Activated CD8-positive, alpha-beta T cell treated with anti-CD3 and anti-CD28 coated beads for 36 hours (primary cell): ENCODE results near the gene TLR10. TPM values are rescaled to one million over a fixed set of nuclear protein-coding genes. Genes with fewer than 3 reads are reported as not detected.

Experiments
- ATAC-seq: fragments of 200-7000 bp; cut with Tn5 transposase; one replicate; pipeline ENCODE4 v1.10.0; 2021; ENCODE audit warnings: mild to moderate bottlenecking, moderate library complexity
- CTCF ChIA-PET: fragments of 350-600 bp; sonication (Branson Sonifier 250); formaldehyde crosslinking; loops from one replicate; lab custom pipeline; 2021; ENCODE audit warnings: antibody characterized with exemption; lab: Charles Lee
- POLR2A ChIA-PET: fragments of 350-600 bp; sonication (Branson Sonifier 250); formaldehyde crosslinking; loops from one replicate; lab custom pipeline; 2021; ENCODE audit warnings: antibody characterized with exemption; lab: Charles Lee
- DNase-seq: peaks from one replicate; pipeline ENCODE4 v3.0.0-alpha.2; 2020
- H3K27ac Mint-ChIP-seq: one replicate; pipeline ENCODE4 v1.8.0; 2021; ENCODE audit warnings: mild to moderate bottlenecking, mixed read lengths
- H3K27me3 Mint-ChIP-seq: one replicate; pipeline ENCODE4 v1.8.0; 2021; ENCODE audit warnings: mixed read lengths
- H3K36me3 Mint-ChIP-seq: one replicate; pipeline ENCODE4 v1.8.0; 2021; ENCODE audit warnings: low read depth, mixed read lengths
- H3K4me1 Mint-ChIP-seq: one replicate; pipeline ENCODE4 v1.8.0; 2021; ENCODE audit warnings: low read depth, mixed read lengths
- H3K4me3 Mint-ChIP-seq: one replicate; pipeline ENCODE4 v1.8.0; 2021; ENCODE audit warnings: mild to moderate bottlenecking, moderate library complexity, mixed read lengths
- H3K9me3 Mint-ChIP-seq: one replicate; pipeline ENCODE4 v1.8.0; 2021; ENCODE audit warnings: mixed read lengths
- intact Hi-C: fragments of 100-400 bp; cut with micrococcal nuclease; formaldehyde crosslinking; loops from one replicate; pipeline ENCODE4 v1.10.0; 2022
- total RNA-seq, 2 experiments: library from RNA; stranded (reverse); gene quantifications; one replicate each; pipeline ENCODE4 v1.2.3, GENCODE V29; 2021
- TF ChIP-seq, protein P1 (sequence below): fragments of 200-600 bp; IDR thresholded peaks from one replicate; pipeline ENCODE4 v1.8.0; 2022; ENCODE audit warnings: antibody characterized with exemption, mild to moderate bottlenecking

Gene TLR10
- total RNA-seq, 2 experiments from 2014 or later, result 0.11 to 0.22 TPM

DNA sequence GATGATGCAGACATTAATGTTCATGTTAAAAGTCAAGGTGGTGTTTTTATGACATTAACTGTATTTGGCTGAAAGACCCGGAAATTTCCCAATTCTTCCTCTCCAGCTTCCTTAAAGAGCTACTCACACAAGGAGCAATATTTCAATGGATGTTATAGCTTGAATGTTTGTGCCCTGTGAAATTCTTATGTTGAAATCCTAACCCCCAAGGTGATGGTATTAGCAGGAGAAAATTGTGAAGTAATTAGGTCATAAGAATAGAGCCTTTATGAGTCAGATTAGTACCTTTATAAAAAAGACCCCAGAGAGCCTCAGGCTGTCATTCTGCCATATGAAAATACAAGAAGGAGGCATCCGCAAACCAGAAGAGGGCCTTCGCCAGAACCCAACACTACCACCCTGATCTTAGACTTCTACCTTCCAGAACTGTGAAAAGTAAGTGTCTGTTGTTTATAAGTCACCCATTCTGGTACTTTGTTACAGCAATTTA, 18.2 kb upstream of the TLR10 start:
- Mint-ChIP-seq H3K4me1 (peaks cover 19% of the 10 kb centered on the region), H3K4me3 (no peak overlapping the region), H3K27ac (no peak overlapping the region), H3K36me3 (peaks cover 45% of the 10 kb centered on the region), H3K9me3 (peaks cover 44% of the 10 kb centered on the region), H3K27me3 (no peaks in the 10 kb centered on the region)
- ATAC-seq (no peak), DNase-seq (no peak)
- TF ChIP-seq, protein P1, sequence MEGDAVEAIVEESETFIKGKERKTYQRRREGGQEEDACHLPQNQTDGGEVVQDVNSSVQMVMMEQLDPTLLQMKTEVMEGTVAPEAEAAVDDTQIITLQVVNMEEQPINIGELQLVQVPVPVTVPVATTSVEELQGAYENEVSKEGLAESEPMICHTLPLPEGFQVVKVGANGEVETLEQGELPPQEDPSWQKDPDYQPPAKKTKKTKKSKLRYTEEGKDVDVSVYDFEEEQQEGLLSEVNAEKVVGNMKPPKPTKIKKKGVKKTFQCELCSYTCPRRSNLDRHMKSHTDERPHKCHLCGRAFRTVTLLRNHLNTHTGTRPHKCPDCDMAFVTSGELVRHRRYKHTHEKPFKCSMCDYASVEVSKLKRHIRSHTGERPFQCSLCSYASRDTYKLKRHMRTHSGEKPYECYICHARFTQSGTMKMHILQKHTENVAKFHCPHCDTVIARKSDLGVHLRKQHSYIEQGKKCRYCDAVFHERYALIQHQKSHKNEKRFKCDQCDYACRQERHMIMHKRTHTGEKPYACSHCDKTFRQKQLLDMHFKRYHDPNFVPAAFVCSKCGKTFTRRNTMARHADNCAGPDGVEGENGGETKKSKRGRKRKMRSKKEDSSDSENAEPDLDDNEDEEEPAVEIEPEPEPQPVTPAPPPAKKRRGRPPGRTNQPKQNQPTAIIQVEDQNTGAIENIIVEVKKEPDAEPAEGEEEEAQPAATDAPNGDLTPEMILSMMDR, result no peak
- CTCF ChIA-PET, result interaction anchor here (1.1 to 2.9 kb wide), 3 partner anchors 18 to 60 kb away, joined by 6 to 17 read pairs (median 12); partner anchors contain the start of gene TLR10
- intact Hi-C loops, result loop anchor here (5.0 kb wide), 1 partner anchor 39 kb away; no protein-coding TSS in a partner anchor
- POLR2A ChIA-PET, result no interaction called here

DNA sequence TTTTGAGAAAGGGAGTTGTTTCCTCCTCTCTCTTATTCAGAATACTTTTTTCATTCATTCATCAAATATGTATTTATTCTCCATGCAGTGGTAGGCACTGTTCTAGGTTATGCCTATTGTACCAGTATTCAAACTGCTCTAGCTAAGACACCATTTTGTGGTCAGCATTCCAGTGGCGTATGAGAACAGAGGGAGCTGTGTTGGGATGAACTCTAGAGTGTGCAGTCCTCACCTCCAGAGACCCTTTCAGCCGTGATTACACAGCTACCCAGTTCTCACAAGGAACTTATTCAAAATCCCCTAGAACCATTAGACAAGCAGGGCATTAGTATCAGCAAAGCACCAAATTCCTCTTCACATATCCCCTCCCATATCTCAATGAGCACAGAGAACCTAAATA, 17.6 kb upstream of the TLR10 start:
- Mint-ChIP-seq H3K4me3 (no peak overlapping the region), H3K36me3 (peaks cover 45% of the 10 kb centered on the region), H3K9me3 (peaks cover 49% of the 10 kb centered on the region), H3K27me3 (no peaks in the 10 kb centered on the region), H3K27ac (no peak overlapping the region), H3K4me1 (peaks cover 13% of the 10 kb centered on the region)
- no peak for ATAC-seq
- intact Hi-C loops, result loop anchor here (5.0 kb wide), 1 partner anchor 38 kb away; no protein-coding TSS in a partner anchor
- POLR2A ChIA-PET, result interaction anchor here (0.5 kb wide), 1 partner anchor 35 kb away, joined by 3 read pairs; no protein-coding TSS in a partner anchor
- TF ChIP-seq, protein P1, result no peak
- no peak for DNase-seq
- CTCF ChIA-PET, result interaction anchor here (1.1 to 2.9 kb wide), 3 partner anchors 18 to 60 kb away, joined by 6 to 17 read pairs (median 12); partner anchors contain the start of gene TLR10

- no peak overlapping the region for H3K27ac Mint-ChIP-seq
- H3K9me3 Mint-ChIP-seq, result peaks cover 36% of the 10 kb centered on the region
- H3K36me3 Mint-ChIP-seq, result peaks cover 22% of the 10 kb centered on the region
- POLR2A ChIA-PET, result interaction anchor here (0.7 kb wide), 1 partner anchor 109 kb away, joined by 3 read pairs; no protein-coding TSS in a partner anchor
- no peaks in the 10 kb centered on the region for H3K27me3 Mint-ChIP-seq
- TF ChIP-seq, protein P1, result no peak
- no peak for DNase-seq
- intact Hi-C loops, result no loop called here
- peaks cover 4% of the 10 kb centered on the region for H3K4me1 Mint-ChIP-seq
- CTCF ChIA-PET, result interaction anchor here (1.1 to 1.7 kb wide), 5 partner anchors 9 to 38 kb away, joined by 3 to 8 read pairs (median 6); partner anchors contain the start of genes TLR1 and TLR10
- ATAC-seq, result no peak
- no peak overlapping the region for H3K4me3 Mint-ChIP-seq
Measured at GRCh38 chr4:38795087-38795486, 12.3 kb upstream of the TLR10 start.

DNA sequence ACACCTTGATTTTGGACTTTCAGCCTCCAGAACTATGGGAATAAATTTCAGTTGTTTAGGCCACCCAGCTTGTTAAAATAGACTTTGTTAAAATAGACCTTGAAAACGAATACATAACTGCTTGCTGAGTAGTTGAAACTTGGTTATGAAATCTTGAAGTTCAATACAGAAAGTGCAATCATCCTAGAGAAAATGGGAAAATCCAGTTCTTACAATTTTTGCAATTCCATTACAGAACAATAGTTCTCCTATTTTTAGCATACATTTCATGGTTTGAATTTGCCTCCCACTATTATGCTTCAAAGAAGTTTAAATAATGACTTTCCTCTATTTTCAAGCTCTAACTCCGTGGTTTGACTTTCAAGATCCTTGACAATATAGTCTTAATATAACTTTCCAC, 11.3 kb upstream of the TLR10 start:
- Mint-ChIP-seq H3K4me1 (peaks cover 4% of the 10 kb centered on the region), H3K27me3 (no peaks in the 10 kb centered on the region), H3K9me3 (peaks cover 31% of the 10 kb centered on the region), H3K4me3 (no peak overlapping the region), H3K27ac (no peak overlapping the region), H3K36me3 (peaks cover 13% of the 10 kb centered on the region)
- ATAC-seq, result no peak
- intact Hi-C loops, result no loop called here
- POLR2A ChIA-PET, result interaction anchor here (1.4 kb wide), 1 partner anchor 9 kb away, joined by 3 read pairs; no protein-coding TSS in a partner anchor
- DNase-seq, result no peak
- TF ChIP-seq, protein P1, result no peak
- CTCF ChIA-PET, result interaction anchor here (0.9 to 1.7 kb wide), 6 partner anchors 9 to 66 kb away, joined by 3 to 8 read pairs (median 6); partner anchors contain the start of genes TLR1 and TLR10

GRCh38 chr4:38791010-38791409, 8.2 kb upstream of the TLR10 start:
- TF ChIP-seq, protein P1, result no peak
- Mint-ChIP-seq H3K27ac (no peak overlapping the region), H3K9me3 (peaks cover 20% of the 10 kb centered on the region), H3K27me3 (no peaks in the 10 kb centered on the region), H3K4me3 (no peak overlapping the region), H3K4me1 (peaks cover 4% of the 10 kb centered on the region), H3K36me3 (peaks cover 3% of the 10 kb centered on the region)
- POLR2A ChIA-PET, result no interaction called here
- DNase-seq, result no peak
- CTCF ChIA-PET, result interaction anchor here (1.1 to 1.6 kb wide), 5 partner anchors 9 to 344 kb away, joined by 3 to 9 read pairs (median 6); partner anchors contain the start of genes TLR1 and TLR10
- no peak for ATAC-seq
- intact Hi-C loops, result no loop called here
